Measurements from ENCODE around the gene VPS8.
"Not testable (repeated sequence)": the region's sequence is repeated elsewhere in the genome, so short reads cannot be mapped to it uniquely, and the experiment has no call there.

The VPS8 gene

GRCh38 chr3:184986366-184986889, 174.5 kb downstream of the VPS8 start:
- peaks cover 4% of the 10 kb centered on the region for H3K4me1 Mint-ChIP-seq
- no peak overlapping the region for H3K4me3 Mint-ChIP-seq
- peaks cover 34% of the 10 kb centered on the region for H3K36me3 Mint-ChIP-seq
- H3K9me3 Mint-ChIP-seq: no peaks in the 10 kb centered on the region
- H3K27me3 Mint-ChIP-seq: no peaks in the 10 kb centered on the region
- H3K27ac Mint-ChIP-seq: no peak overlapping the region

- Mint-ChIP-seq H3K4me3 (no peak overlapping the region), H3K36me3 (peaks cover 20% of the 10 kb centered on the region), H3K27ac (no peak overlapping the region), H3K27me3 (no peaks in the 10 kb centered on the region), H3K9me3 (no peaks in the 10 kb centered on the region), H3K4me1 (peaks cover 4% of the 10 kb centered on the region)
Measured at GRCh38 chr3:184993394-184993793, 181.4 kb downstream of the VPS8 start.

- not testable (repeated sequence) for H3K9me3 Mint-ChIP-seq, H3K4me1 Mint-ChIP-seq, H3K27me3 Mint-ChIP-seq, H3K27ac Mint-ChIP-seq, H3K4me3 Mint-ChIP-seq
- H3K36me3 Mint-ChIP-seq: peaks cover 62% of the 10 kb centered on the region
Measured at GRCh38 chr3:185003876-185004275, 191.9 kb downstream of the VPS8 start.

- H3K27ac Mint-ChIP-seq: no peak overlapping the region
- peaks cover 15% of the 10 kb centered on the region for H3K9me3 Mint-ChIP-seq
- H3K4me1 Mint-ChIP-seq: no peaks in the 10 kb centered on the region
- peaks cover 66% of the 10 kb centered on the region for H3K36me3 Mint-ChIP-seq
- no peak overlapping the region for H3K4me3 Mint-ChIP-seq
- no peaks in the 10 kb centered on the region for H3K27me3 Mint-ChIP-seq
Measured at GRCh38 chr3:185009650-185010049, 197.7 kb downstream of the VPS8 start.

GRCh38 chr3:185017584-185017983, 205.6 kb downstream of the VPS8 start:
- H3K4me3 Mint-ChIP-seq, H3K27ac Mint-ChIP-seq, H3K27me3 Mint-ChIP-seq, H3K4me1 Mint-ChIP-seq, H3K9me3 Mint-ChIP-seq: not testable (repeated sequence)
- peaks cover 51% of the 10 kb centered on the region for H3K36me3 Mint-ChIP-seq

- H3K4me1 Mint-ChIP-seq, H3K27ac Mint-ChIP-seq, H3K4me3 Mint-ChIP-seq, H3K9me3 Mint-ChIP-seq, H3K27me3 Mint-ChIP-seq: not testable (repeated sequence)
- peaks cover 53% of the 10 kb centered on the region for H3K36me3 Mint-ChIP-seq
Measured at GRCh38 chr3:185017996-185018395, 206.0 kb downstream of the VPS8 start.

GRCh38 chr3:185021256-185021655, 209.3 kb downstream of the VPS8 start:
- Mint-ChIP-seq H3K27me3 (no peaks in the 10 kb centered on the region), H3K9me3 (no peaks in the 10 kb centered on the region), H3K4me1 (no peaks in the 10 kb centered on the region), H3K4me3 (no peak overlapping the region), H3K36me3 (peaks cover 46% of the 10 kb centered on the region), H3K27ac (no peak overlapping the region)

- Mint-ChIP-seq H3K27me3 (no peaks in the 10 kb centered on the region), H3K4me3 (no peak overlapping the region), H3K36me3 (peaks cover 33% of the 10 kb centered on the region), H3K9me3 (no peaks in the 10 kb centered on the region), H3K27ac (no peak overlapping the region), H3K4me1 (no peaks in the 10 kb centered on the region)
Measured at GRCh38 chr3:185024406-185024805, 212.4 kb downstream of the VPS8 start.

GRCh38 chr3:185024966-185025365, 213.0 kb downstream of the VPS8 start:
- no peaks in the 10 kb centered on the region for H3K9me3 Mint-ChIP-seq
- H3K27ac Mint-ChIP-seq: no peak overlapping the region
- H3K36me3 Mint-ChIP-seq: peaks cover 30% of the 10 kb centered on the region
- H3K4me1 Mint-ChIP-seq: no peaks in the 10 kb centered on the region
- H3K4me3 Mint-ChIP-seq: no peak overlapping the region
- H3K27me3 Mint-ChIP-seq: no peaks in the 10 kb centered on the region

- Mint-ChIP-seq H3K27me3 (no peaks in the 10 kb centered on the region), H3K4me3 (no peak overlapping the region), H3K27ac (no peak overlapping the region), H3K9me3 (peaks cover under 1% of the 10 kb centered on the region), H3K4me1 (no peaks in the 10 kb centered on the region), H3K36me3 (peaks cover 42% of the 10 kb centered on the region)
Measured at GRCh38 chr3:185028121-185028520, 216.2 kb downstream of the VPS8 start.

- Mint-ChIP-seq H3K4me1 (no peaks in the 10 kb centered on the region), H3K27me3 (no peaks in the 10 kb centered on the region), H3K9me3 (peaks cover 7% of the 10 kb centered on the region), H3K36me3 (peaks cover 51% of the 10 kb centered on the region), H3K4me3 (no peak overlapping the region), H3K27ac (no peak overlapping the region)
Measured at GRCh38 chr3:185029086-185029485, 217.1 kb downstream of the VPS8 start.

GRCh38 chr3:185030399-185030798, 218.4 kb downstream of the VPS8 start:
- no peaks in the 10 kb centered on the region for H3K27me3 Mint-ChIP-seq
- peaks cover 17% of the 10 kb centered on the region for H3K9me3 Mint-ChIP-seq
- no peak overlapping the region for H3K27ac Mint-ChIP-seq
- H3K36me3 Mint-ChIP-seq: peaks cover 55% of the 10 kb centered on the region
- no peak overlapping the region for H3K4me3 Mint-ChIP-seq
- H3K4me1 Mint-ChIP-seq: no peaks in the 10 kb centered on the region

- H3K27ac Mint-ChIP-seq: no peak overlapping the region
- H3K36me3 Mint-ChIP-seq: peaks cover 57% of the 10 kb centered on the region
- H3K9me3 Mint-ChIP-seq: peaks cover 17% of the 10 kb centered on the region
- no peaks in the 10 kb centered on the region for H3K4me1 Mint-ChIP-seq
- no peak overlapping the region for H3K4me3 Mint-ChIP-seq
- no peaks in the 10 kb centered on the region for H3K27me3 Mint-ChIP-seq
Measured at GRCh38 chr3:185030951-185031350, 219.0 kb downstream of the VPS8 start.

GRCh38 chr3:185037801-185038200, 225.8 kb downstream of the VPS8 start:
- Mint-ChIP-seq H3K4me3 (no peak overlapping the region), H3K9me3 (peaks cover 17% of the 10 kb centered on the region), H3K4me1 (no peaks in the 10 kb centered on the region), H3K27me3 (no peaks in the 10 kb centered on the region), H3K27ac (no peak overlapping the region), H3K36me3 (peaks cover 66% of the 10 kb centered on the region)

GRCh38 chr3:185040425-185040824, 228.5 kb downstream of the VPS8 start:
- Mint-ChIP-seq H3K9me3 (no peaks in the 10 kb centered on the region), H3K27me3 (no peaks in the 10 kb centered on the region), H3K4me3 (no peak overlapping the region), H3K36me3 (peaks cover 58% of the 10 kb centered on the region), H3K4me1 (no peaks in the 10 kb centered on the region), H3K27ac (no peak overlapping the region)

- Mint-ChIP-seq H3K27me3 (no peaks in the 10 kb centered on the region), H3K36me3 (peaks cover 58% of the 10 kb centered on the region), H3K27ac (no peak overlapping the region)
Measured at GRCh38 chr3:185041540-185041939, 229.6 kb downstream of the VPS8 start.

GRCh38 chr3:185042312-185043050, 230.5 kb downstream of the VPS8 start:
- Mint-ChIP-seq H3K4me3 (no peak overlapping the region), H3K4me1 (no peaks in the 10 kb centered on the region), H3K36me3 (peaks cover 61% of the 10 kb centered on the region), H3K27ac (no peak overlapping the region), H3K9me3 (no peaks in the 10 kb centered on the region), H3K27me3 (no peaks in the 10 kb centered on the region)

More at GRCh38 chr3:185041540-185041939, 229.6 kb downstream of the VPS8 start:
- Mint-ChIP-seq H3K4me3 (no peak overlapping the region), H3K4me1 (no peaks in the 10 kb centered on the region), H3K9me3 (no peaks in the 10 kb centered on the region)

Measured in activated naive CD4-positive, alpha-beta T cell treated with anti-CD3 and anti-CD28 coated beads, Interleukin-2, amount 50 U/mL, for 24 hours (primary cell).